GM18951 (cell line): ENCODE data around the gene KSR2.

Source experiments
- POLR2A ChIP-seq: IDR thresholded peaks from 4 replicates; pipeline ENCODE4 v1.6.1; 2011; ENCODE audit warnings: mild to moderate bottlenecking; ENCODE audit not compliant: insufficient read length, insufficient read depth; ENCODE audit errors: extremely low read depth
- in situ Hi-C: fragments of 300-500 bp; cut with MboI; formaldehyde crosslinking; loops from one replicate; pipeline ENCODE4 v1.12.0; 2022; ENCODE audit warnings: low sequenced_read_pairs, mixed read lengths, inconsistent platforms; ENCODE audit not compliant: unreplicated experiment

Gene KSR2

GRCh38 chr12:117835156-117835555 is 133.6 kb downstream of the KSR2 start:
- TF ChIP-seq POLR2A, result no peak
- in situ Hi-C loops, result loop anchor here (25.0 kb wide), 2 partner anchors 473 to 623 kb away; partner anchors contain the start of gene NOS1

- no peak for TF ChIP-seq POLR2A
- in situ Hi-C loops, result loop anchor here (25.0 kb wide), 2 partner anchors 470 to 620 kb away; partner anchors contain the start of gene NOS1
Measured at GRCh38 chr12:117832459-117833457, 136.0 kb downstream of the KSR2 start.

GRCh38 chr12:117830471-117830870 is 138.3 kb downstream of the KSR2 start:
- in situ Hi-C loops, result loop anchor here (25.0 kb wide), 2 partner anchors 468 to 618 kb away; partner anchors contain the start of gene NOS1

GRCh38 chr12:117829108-117829507 is 139.7 kb downstream of the KSR2 start:
- in situ Hi-C loops, result loop anchor here (25.0 kb wide), 2 partner anchors 467 to 617 kb away; partner anchors contain the start of gene NOS1
- TF ChIP-seq POLR2A, result no peak

More at GRCh38 chr12:117830471-117830870, 138.3 kb downstream of the KSR2 start:
- TF ChIP-seq POLR2A, result no peak

- in situ Hi-C loops, result loop anchor here (25.0 kb wide), 2 partner anchors 465 to 615 kb away; partner anchors contain the start of gene NOS1
- no peak for TF ChIP-seq POLR2A
Measured at GRCh38 chr12:117827660-117828059, 141.1 kb downstream of the KSR2 start.

GRCh38 chr12:117825827-117826226 is 143.0 kb downstream of the KSR2 start:
- in situ Hi-C loops, result loop anchor here (25.0 kb wide), 2 partner anchors 464 to 614 kb away; partner anchors contain the start of gene NOS1
- no peak for TF ChIP-seq POLR2A

GRCh38 chr12:117821480-117822175 is 147.2 kb downstream of the KSR2 start:
- in situ Hi-C loops, result no loop called here
- no peak for TF ChIP-seq POLR2A

GRCh38 chr12:117820216-117820907 is 148.4 kb downstream of the KSR2 start:
- no peak for TF ChIP-seq POLR2A
- in situ Hi-C loops, result no loop called here

- no peak for TF ChIP-seq POLR2A
- in situ Hi-C loops, result no loop called here
Measured at GRCh38 chr12:117819160-117819559, 149.6 kb downstream of the KSR2 start.

- no peak for TF ChIP-seq POLR2A
- in situ Hi-C loops, result no loop called here
Measured at GRCh38 chr12:117818400-117818799, 150.4 kb downstream of the KSR2 start.

- TF ChIP-seq POLR2A, result no peak
- in situ Hi-C loops, result no loop called here
Measured at GRCh38 chr12:117809509-117809908, 159.3 kb downstream of the KSR2 start.

GRCh38 chr12:117807946-117808345 is 160.8 kb downstream of the KSR2 start:
- in situ Hi-C loops, result no loop called here
- TF ChIP-seq POLR2A, result no peak

GRCh38 chr12:117807355-117807754 is 161.4 kb downstream of the KSR2 start:
- in situ Hi-C loops, result no loop called here
- TF ChIP-seq POLR2A, result no peak

GRCh38 chr12:117805865-117806264 is 162.9 kb downstream of the KSR2 start:
- in situ Hi-C loops, result no loop called here
- no peak for TF ChIP-seq POLR2A
